Measurements from ENCODE around the gene RNF213.
"Not testable (repeated sequence)": the region's sequence is repeated elsewhere in the genome, so short reads cannot be mapped to it uniquely, and the experiment has no call there.

The RNF213 gene

GRCh38 chr17:80396157-80397033 lies 135.7 kb downstream of the RNF213 start:
- no peak for DNase-seq

- no peak for DNase-seq
Observed at GRCh38 chr17:80397034-80397387, 136.4 kb downstream of the RNF213 start.

- no peak for DNase-seq
Observed at GRCh38 chr17:80397686-80398085, 137.0 kb downstream of the RNF213 start.

- DNase-seq = not testable (repeated sequence)
Observed at GRCh38 chr17:80401086-80401485, 140.4 kb downstream of the RNF213 start.

GRCh38 chr17:80402102-80402501 lies 141.4 kb downstream of the RNF213 start:
- not testable (repeated sequence) for DNase-seq

- no peak for DNase-seq
Observed at GRCh38 chr17:80402959-80403358, 142.3 kb downstream of the RNF213 start.

GRCh38 chr17:80406146-80406545 lies 145.5 kb downstream of the RNF213 start:
- DNase-seq = no peak

- DNase-seq = not testable (repeated sequence)
Observed at GRCh38 chr17:80407917-80408316, 147.3 kb downstream of the RNF213 start.

GRCh38 chr17:80408872-80409271 lies 148.2 kb downstream of the RNF213 start:
- no peak for DNase-seq

GRCh38 chr17:80409626-80410025 lies 149.0 kb downstream of the RNF213 start:
- no peak for DNase-seq

- not testable (repeated sequence) for DNase-seq
Observed at GRCh38 chr17:80410441-80411087, 149.9 kb downstream of the RNF213 start.

- DNase-seq = no peak
Observed at GRCh38 chr17:80413771-80414507, 153.3 kb downstream of the RNF213 start.

- no peak for DNase-seq
Observed at GRCh38 chr17:80414508-80414802, 153.8 kb downstream of the RNF213 start.

GRCh38 chr17:80414803-80415625 lies 154.4 kb downstream of the RNF213 start, which contains the start of gene ENDOV:
ENDOV (plus strand) TSS chr17:80415167; CDS start chr17:80415195, 28 bp downstream.
- peak; percentile 93 for DNase-seq

GRCh38 chr17:80415626-80416137 lies 155.0 kb downstream of the RNF213 start:
- DNase-seq = no peak

GRCh38 chr17:80416260-80416939 lies 155.7 kb downstream of the RNF213 start:
- DNase-seq = no peak

- DNase-seq = no peak
Observed at GRCh38 chr17:80416940-80417293, 156.3 kb downstream of the RNF213 start.

- no peak for DNase-seq
Observed at GRCh38 chr17:80418589-80418988, 157.9 kb downstream of the RNF213 start.

- DNase-seq = no peak
Observed at GRCh38 chr17:80419255-80419654, 158.6 kb downstream of the RNF213 start.

GRCh38 chr17:80421381-80422090 lies 160.9 kb downstream of the RNF213 start:
- no peak for DNase-seq

GRCh38 chr17:80422276-80422675 lies 161.6 kb downstream of the RNF213 start:
- no peak for DNase-seq
